Stimulated activated naive CD8-positive, alpha-beta T cell treated with anti-CD3 and anti-CD28 coated beads, Interleukin-15, amount 100 ng/mL, for 72 hours (primary cell): ENCODE measurements around the gene TPRG1L.

Experiments
- ATAC-seq: fragments of 150-1000 bp; cut with Tn5 transposase; 2 replicates; pipeline ENCODE4 v1.10.0; 2021; ENCODE audit warnings: mild to moderate bottlenecking, moderate library complexity
- DNase-seq, 2 donors: peaks; one replicate each; pipeline ENCODE4 v3.0.0; 2021 to 2022
- H3K27ac Mint-ChIP-seq, 2 donors: one replicate each; pipeline ENCODE4 v1.8.0; 2022; ENCODE audit warnings: mild to moderate bottlenecking in 2 of 2, mixed read lengths in 2 of 2, moderate library complexity in 2 of 2
- H3K27me3 Mint-ChIP-seq: one replicate; pipeline ENCODE4 v1.8.0; 2022; ENCODE audit warnings: mixed read lengths
- H3K4me1 Mint-ChIP-seq: one replicate; pipeline ENCODE4 v1.8.0; 2022; ENCODE audit warnings: mild to moderate bottlenecking, mixed read lengths
- H3K4me3 Mint-ChIP-seq, 2 donors: one replicate each; pipeline ENCODE4 v1.8.0; 2022; ENCODE audit warnings: mild to moderate bottlenecking in 2 of 2, mixed read lengths in 2 of 2, moderate library complexity in 1 of 2
- H3K9me3 Mint-ChIP-seq, 2 donors: one replicate each; pipeline ENCODE4 v1.8.0; 2022; ENCODE audit warnings: mixed read lengths in 2 of 2

TPRG1L gene

DNA sequence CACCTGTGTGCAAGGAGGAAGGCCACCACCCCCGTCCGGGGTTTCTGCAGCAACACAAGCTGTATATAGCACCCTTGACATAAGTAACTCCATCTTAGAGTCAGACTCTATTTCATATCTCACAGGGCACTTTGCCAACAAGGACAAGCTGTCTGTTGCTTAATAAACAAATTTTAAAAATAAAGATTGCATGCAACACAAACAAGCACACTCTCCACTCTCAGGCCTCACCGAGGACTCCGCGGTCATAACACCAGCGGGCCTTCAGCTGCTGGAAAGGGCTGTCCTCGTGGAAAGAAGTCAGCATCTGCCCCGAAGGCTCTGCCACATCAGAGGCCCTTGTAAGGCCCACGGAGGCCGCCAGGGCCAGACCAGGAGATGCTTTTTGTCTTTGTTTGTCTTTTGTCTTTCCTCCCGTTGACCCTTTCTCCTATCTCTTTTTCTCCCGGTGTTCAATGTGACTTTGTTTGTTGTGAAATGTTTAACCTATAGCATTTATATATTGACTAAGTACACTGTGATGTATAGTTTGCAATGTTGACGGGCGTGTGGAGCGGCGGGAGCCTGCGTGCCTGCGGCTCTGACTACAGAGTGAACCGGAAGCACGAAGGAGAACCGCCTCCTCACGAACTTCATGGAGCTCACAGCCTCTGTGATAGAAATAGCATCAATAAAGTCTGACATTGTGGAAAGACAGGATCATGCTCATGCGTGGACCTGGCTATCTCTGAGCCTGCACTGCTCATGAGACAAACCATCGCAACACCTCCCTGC is 37.6 kb upstream of the TPRG1L start:
- Mint-ChIP-seq H3K27me3 (no peaks in the 10 kb centered on the region), H3K27ac (no peak overlapping the region), H3K9me3 (no peaks in the 10 kb centered on the region), H3K4me1 (no peaks in the 10 kb centered on the region), H3K4me3 (no peak overlapping the region)
- no peak for DNase-seq
- ATAC-seq = no peak

DNA sequence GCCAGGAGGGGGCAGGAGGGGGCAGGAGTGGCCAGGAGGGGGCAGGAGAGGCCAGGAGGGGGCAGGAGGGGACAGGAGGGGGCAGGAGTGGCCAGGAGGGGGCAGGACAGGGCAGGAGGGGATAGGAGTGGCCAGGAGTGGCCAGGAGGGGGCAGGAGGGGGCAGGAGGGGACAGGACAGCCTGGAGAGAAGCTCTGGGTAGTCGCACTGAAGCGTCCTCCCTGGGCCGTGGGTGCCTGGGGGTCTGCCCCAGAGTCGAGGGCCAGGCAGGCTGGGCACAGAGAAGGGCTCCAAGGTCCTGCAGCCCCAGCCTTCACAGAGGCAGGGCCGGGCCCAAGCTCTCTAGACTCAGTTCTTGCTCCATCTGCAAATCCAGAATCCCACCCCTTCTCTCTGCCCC is 36.4 kb upstream of the TPRG1L start:
- no peaks in the 10 kb centered on the region for H3K4me1 Mint-ChIP-seq
- no peak overlapping the region for H3K27ac Mint-ChIP-seq
- no peak overlapping the region for H3K4me3 Mint-ChIP-seq
- DNase-seq (no peak), ATAC-seq (no peak)
- no peaks in the 10 kb centered on the region for H3K27me3 Mint-ChIP-seq
- H3K9me3 Mint-ChIP-seq = no peaks in the 10 kb centered on the region

DNA sequence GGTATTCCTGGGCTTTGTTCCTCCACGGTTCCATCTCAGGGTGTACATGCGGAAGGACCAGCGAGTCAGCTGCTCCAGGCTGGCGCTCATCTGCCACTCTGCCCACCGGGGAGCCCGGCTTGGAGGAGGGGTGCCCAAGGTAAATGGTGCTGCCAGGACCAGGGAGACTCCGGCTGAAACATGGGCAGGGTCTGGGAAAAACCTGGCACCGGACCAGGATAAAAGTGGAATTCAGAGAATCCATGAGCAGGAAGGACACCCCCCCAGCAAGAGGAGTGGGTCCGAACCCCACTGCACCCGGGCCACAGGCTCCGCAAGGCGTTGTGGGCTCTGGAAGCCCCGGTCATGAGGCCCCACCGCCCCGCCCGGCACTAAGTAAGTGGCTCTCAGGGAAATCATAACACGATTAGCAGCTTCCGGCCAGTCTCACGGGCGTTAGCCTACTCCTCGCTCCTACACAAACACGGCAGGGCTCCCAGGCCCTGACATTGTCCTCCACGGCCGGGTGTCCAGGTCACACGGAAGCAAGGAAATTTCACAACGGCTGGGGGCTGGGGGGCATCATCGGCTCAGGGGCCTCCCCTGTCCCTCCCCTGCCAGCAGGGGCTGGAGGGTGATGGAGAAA is 34.6 kb upstream of the TPRG1L start:
- DNase-seq = no peak
- H3K9me3 Mint-ChIP-seq = no peaks in the 10 kb centered on the region
- no peaks in the 10 kb centered on the region for H3K27me3 Mint-ChIP-seq
- peaks cover 7% of the 10 kb centered on the region for H3K4me1 Mint-ChIP-seq
- ATAC-seq = no peak
- no peak overlapping the region for H3K4me3 Mint-ChIP-seq
- no peak overlapping the region for H3K27ac Mint-ChIP-seq

DNA sequence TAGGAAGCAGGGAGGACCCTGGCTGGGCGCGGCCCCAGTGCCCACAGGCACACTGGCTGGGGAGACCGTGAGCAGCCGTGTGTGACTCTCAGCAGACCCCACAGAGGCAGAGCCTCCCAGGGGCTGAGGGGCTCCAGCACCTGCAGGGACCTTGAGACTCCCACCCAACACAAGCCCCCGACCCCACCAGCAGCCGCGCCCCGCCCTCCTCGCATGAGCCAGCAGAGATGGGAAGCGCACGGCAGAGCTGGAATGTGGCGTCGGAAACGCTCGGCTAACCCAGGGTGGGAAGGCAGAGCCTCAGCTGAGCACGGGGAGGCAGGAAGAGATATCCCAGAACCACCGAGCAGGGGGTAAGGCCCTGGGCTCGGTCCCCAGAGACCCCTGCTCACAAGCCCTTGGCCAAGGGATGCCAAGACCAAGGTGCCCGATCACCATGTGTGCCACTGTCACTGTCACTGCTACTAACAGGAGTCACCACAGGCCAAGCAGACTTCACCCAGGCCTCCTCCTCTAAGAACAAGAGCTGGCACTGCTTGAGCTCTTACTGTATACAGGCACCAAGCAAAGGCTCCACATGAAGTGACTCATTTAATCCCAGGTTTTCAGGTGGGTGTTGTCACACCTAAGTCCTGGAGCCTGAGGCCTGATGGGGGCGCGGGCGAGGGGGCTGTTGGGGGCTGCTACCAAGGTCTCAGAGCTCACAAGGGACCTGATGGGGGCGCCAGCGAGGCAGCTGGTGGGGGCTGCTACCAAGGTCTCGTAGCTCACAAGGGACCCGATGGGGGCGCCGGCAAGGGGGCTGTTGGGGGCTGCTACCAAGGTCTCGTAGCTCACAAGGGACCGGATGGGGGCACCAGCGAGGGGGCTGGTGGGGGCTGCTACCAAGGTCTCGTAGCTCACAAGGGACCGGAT is 33.6 kb upstream of the TPRG1L start:
- no peak for ATAC-seq
- DNase-seq = no peak
- H3K4me1 Mint-ChIP-seq = peaks cover 7% of the 10 kb centered on the region
- no peaks in the 10 kb centered on the region for H3K27me3 Mint-ChIP-seq
- H3K9me3 Mint-ChIP-seq = no peaks in the 10 kb centered on the region
- H3K27ac Mint-ChIP-seq = no peak overlapping the region
- H3K4me3 Mint-ChIP-seq = no peak overlapping the region

DNA sequence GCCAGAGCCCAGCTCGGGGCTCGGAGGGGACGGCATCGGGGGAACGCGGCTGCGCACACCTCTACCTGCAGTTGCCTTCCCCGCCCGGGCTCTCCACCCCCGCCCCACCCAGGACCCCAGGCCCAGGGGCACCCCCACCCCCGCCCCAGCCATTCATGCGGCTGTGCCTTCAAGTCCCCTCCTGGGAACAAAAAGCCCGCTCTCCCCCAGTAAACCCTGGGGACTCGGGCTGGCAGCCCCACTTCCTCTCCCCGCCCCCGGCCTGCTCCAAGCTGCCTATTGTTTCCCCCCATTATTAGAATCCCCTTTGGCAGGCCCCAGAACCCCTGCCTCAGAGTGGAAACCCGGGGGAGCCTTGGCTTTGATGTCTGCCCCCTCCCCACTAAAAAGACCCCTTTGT is 31.5 kb upstream of the TPRG1L start:
- DNase-seq (no peak), ATAC-seq (no peak)
- Mint-ChIP-seq H3K4me1 (peaks cover 24% of the 10 kb centered on the region), H3K9me3 (no peaks in the 10 kb centered on the region), H3K27me3 (no peaks in the 10 kb centered on the region), H3K4me3 (no peak overlapping the region), H3K27ac (no peak overlapping the region)

DNA sequence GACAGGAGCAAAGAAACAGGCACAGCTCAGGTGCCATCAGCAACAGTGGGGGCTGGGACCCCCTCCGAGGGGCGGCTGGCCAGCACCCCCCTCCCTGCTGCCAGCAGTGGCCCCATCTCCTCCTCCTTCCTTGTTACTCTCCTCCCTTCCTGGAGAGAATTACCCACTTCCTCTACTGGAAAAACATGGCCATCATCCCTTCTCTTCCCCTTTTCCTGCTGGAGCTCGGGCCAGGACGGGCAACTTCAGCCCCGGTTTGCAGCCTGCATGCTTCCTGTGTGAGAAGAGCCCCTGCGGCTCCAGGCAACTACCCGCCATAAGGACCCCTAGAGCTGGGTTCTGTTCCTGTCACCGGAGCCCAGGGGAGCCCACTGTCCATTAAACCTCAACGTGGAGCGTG is 31.1 kb upstream of the TPRG1L start:
- H3K4me1 Mint-ChIP-seq = peaks cover 28% of the 10 kb centered on the region
- no peaks in the 10 kb centered on the region for H3K27me3 Mint-ChIP-seq
- no peaks in the 10 kb centered on the region for H3K9me3 Mint-ChIP-seq
- no peak for DNase-seq
- peak overlapping the region in 1 of 2 donors; percentile 29 for H3K27ac Mint-ChIP-seq
- no peak overlapping the region for H3K4me3 Mint-ChIP-seq
- ATAC-seq = no peak

DNA sequence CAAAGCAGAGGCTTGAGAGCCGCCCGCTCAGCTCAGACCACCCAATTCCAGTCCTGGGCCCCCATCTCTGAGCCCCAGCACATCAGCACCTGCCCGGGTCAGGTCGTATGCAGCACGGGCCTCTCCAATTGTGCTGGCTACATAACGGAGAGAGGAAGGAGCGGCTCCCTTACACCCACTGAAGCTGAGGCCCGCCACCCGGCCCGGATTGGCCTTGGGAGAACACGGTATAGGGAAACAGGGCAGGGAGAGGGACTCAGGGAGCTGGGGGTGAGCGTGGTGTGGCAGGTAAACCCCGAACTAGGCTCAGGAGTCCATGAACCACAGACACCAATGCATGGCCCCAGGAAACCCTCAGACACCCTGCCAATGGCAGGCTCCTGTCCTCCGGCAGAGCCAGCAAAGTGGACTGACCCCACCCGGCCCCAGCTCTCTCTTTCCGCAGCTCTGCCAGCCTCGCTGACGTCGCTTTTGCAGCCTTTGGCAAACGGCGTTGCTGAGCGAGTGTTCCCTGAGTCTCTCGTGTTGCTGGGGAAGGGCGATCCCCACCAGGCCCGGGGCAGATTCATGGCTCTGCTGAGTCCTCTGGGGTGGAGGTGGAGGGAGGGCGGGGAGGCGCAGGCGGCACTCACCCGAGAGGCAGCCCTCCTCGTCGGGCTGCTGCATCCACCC is 30.0 kb upstream of the TPRG1L start:
- no peak for ATAC-seq

DNA sequence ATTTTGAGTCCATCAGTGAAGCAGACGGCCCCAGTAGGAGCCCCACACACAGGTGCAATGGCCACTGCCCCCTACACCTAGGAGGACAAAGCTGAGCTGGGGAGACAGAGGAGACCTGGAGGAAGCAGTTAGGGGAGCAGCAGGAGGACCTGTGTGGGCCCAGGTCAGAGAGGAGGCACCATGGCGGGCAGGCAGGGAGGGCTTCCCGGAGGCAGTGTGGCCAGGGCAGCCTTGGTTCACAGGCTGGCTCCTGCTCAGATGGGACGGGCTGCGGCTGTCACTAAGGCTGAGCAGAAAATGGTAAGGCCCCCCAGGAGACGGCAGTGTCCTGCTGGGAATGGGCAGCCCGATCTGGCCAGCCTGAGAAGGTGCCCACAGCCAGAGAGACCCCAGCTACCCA is 28.9 kb upstream of the TPRG1L start:
- DNase-seq = no peak
- H3K27ac Mint-ChIP-seq = peak overlapping the region in 1 of 2 donors; percentile 80
- peaks cover 38% of the 10 kb centered on the region for H3K4me1 Mint-ChIP-seq
- H3K9me3 Mint-ChIP-seq = no peaks in the 10 kb centered on the region
- no peak overlapping the region for H3K4me3 Mint-ChIP-seq
- ATAC-seq = no peak
- H3K27me3 Mint-ChIP-seq = no peaks in the 10 kb centered on the region

More for the DNA sequence above, 30.0 kb upstream of the TPRG1L start:
- Mint-ChIP-seq H3K9me3 (no peaks in the 10 kb centered on the region), H3K4me1 (peaks cover 38% of the 10 kb centered on the region), H3K27me3 (no peaks in the 10 kb centered on the region), H3K27ac (no peak overlapping the region), H3K4me3 (no peak overlapping the region)
- DNase-seq = no peak

DNA sequence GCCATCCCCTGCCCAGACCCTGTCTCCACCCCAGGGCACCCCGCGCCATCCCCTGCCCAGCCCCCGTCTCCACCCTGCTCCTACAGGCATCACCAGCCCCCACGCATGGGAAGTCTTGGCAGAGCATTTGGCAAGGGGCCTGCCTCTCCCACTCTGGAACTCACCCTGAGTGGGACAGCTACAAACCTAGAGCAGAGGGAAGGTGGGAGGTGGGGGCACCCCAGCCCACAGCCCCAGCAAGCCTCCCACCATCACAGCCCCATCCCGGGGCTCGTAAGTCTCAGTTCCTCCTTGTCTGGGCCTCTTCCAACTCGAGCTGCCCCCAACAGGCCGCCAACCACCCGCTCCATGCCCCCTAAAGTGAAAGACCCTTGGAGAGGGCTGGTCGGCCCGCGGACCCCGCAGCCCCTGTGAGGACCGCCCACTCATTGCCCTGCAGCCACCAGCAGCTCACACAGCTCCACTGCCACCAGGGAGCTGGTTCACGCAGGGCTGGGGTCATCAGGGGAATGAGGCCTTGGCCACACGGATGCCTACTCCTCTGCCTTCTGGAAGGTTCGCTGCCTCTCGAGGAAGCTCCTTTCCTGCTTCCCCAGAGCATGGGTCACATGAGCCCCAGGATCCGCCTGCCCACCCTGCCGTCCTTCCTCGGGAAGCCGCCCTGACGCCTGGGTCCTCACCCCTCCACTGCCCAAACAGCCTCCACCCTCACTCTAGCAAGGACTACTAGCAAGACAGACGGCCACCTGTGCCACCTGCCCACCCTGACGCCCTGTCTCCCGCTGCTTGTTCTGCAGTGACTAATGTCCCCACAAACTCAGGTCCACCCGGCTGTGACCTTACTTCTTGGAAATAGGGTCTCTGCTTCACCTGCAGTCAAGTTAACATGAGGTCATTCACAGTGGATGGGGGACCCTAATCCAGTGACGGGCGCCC is 27.9 kb upstream of the TPRG1L start:
- DNase-seq (no peak), ATAC-seq (peak; percentile 21)
- Mint-ChIP-seq H3K27me3 (no peaks in the 10 kb centered on the region), H3K27ac (peak overlapping the region in 1 of 2 donors; percentile 82), H3K9me3 (no peaks in the 10 kb centered on the region), H3K4me1 (peaks cover 38% of the 10 kb centered on the region), H3K4me3 (peak overlapping the region; percentile 78 to 82)

DNA sequence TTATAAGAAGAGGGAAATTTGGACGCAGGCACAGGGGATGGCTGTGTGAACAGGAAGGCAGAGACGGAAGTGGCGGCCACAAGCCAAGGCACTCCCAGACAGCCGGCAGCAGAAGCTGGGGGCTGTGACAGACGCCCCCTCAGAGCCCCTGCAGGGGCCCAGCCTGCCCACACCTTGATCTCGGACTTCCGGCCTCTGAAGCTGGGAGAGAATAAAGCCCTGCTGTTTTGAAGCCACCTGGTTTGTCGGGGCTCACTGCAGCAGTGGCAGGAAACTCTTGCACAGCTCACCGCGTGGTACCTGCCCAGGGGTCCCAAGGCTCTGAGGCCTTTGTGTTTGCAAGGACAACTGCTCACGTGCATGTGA is 27.2 kb upstream of the TPRG1L start:
- no peaks in the 10 kb centered on the region for H3K9me3 Mint-ChIP-seq
- H3K4me1 Mint-ChIP-seq = peaks cover 38% of the 10 kb centered on the region
- peak; percentile 39 for ATAC-seq
- H3K27me3 Mint-ChIP-seq = no peaks in the 10 kb centered on the region
- DNase-seq = no peak
- H3K27ac Mint-ChIP-seq = peak overlapping the region; percentile 82 to 93
- peak overlapping the region; percentile 78 to 82 for H3K4me3 Mint-ChIP-seq

DNA sequence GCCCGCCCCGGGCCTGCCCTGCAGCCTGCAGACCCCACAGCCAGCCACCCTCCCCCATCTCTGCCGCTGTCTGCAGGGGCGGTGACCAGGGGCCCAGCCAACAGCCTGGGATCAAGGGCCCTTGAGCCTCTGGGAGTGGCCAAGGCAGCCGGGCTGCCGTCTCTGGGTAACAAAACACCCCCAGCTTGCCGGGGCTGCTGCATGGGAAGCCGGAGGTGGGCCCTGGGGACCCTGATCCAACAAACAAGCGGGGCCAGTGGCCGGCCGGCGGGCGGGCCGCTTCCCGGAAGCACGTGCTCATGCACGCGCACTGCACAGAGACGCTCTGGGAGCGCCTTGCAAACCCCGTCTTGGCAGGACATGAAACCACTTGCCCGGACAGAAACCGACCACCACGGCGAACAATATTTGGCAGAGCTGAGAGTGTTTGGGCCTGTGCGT is 26.7 kb upstream of the TPRG1L start:
- DNase-seq (no peak), ATAC-seq (peak; percentile 2)
- peaks cover 38% of the 10 kb centered on the region for H3K4me1 Mint-ChIP-seq
- no peaks in the 10 kb centered on the region for H3K27me3 Mint-ChIP-seq
- no peaks in the 10 kb centered on the region for H3K9me3 Mint-ChIP-seq
- peak overlapping the region; percentile 67 to 93 for H3K27ac Mint-ChIP-seq
- H3K4me3 Mint-ChIP-seq = peak overlapping the region; percentile 78 to 82

DNA sequence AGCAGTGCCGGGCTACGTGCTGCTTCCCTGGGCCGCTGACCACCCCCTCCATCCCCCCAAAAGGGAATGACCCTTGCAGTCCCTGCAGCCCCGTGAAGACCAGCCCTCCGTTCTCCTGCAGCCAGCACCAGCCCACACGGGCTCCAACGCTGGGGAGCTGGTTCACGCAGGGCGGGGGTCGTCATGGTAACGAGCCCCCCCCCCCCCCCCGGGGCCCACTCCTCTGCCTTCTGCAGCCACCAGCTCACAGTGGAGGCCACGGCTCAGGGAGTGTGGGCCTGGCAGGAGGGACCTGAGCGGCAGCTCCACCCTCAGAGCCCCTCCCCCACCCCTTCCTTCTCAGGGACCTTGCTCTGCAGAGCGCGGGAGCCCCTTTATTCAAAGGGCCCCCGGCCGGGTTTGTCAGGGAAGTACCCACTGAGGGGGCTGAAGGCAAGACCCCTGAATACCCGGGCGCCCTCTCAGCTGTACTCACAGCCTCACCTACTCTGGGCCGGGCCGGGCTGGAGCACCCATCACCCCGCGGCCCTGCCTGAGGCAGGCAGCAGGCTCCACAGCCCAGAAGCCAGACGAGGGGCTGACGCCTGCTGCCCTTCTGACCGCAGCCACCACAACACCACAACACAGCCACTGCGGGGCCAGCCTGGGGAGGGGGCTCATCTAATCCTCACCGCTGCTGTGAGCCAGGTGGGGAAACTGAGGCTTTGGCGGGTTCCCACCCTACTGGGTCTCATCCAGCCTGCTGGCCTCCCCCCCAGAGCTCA is 26.1 kb upstream of the TPRG1L start:
- Mint-ChIP-seq H3K27me3 (no peaks in the 10 kb centered on the region), H3K27ac (peak overlapping the region in 1 of 2 donors; percentile 67), H3K9me3 (no peaks in the 10 kb centered on the region), H3K4me1 (peaks cover 36% of the 10 kb centered on the region), H3K4me3 (peak overlapping the region in 1 of 2 donors; percentile 82)
- DNase-seq = no peak
- no peak for ATAC-seq

DNA sequence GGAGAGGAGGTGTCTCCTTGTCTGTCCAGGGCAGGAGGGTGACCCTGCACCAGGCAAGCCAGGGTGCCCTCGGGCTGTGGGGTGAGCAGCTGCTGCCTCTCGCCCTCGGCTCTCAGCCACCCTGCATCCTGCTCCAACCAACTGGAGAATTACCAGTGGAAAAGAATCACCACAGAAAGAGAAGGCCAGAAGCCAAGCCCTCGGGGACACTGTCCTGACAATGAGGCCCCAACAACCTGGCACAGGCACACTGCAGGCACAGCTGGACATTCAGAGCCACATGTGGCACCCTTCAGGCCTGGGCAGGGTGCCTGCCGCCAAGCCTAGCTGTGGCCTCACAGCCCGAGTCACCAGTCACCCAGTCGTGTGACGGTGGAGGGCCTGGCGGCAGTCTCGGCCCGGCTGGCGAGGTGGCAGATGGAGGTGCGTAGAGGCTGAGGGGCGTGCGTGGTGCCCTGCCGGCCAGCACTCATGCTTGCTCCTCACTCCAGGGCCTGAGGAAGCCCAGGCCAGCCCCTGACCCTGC is 25.5 kb upstream of the TPRG1L start:
- H3K9me3 Mint-ChIP-seq = no peaks in the 10 kb centered on the region
- no peak for DNase-seq
- peaks cover 32% of the 10 kb centered on the region for H3K4me1 Mint-ChIP-seq
- ATAC-seq = no peak
- H3K4me3 Mint-ChIP-seq = peak overlapping the region in 1 of 2 donors; percentile 49
- peak overlapping the region in 1 of 2 donors; percentile 42 for H3K27ac Mint-ChIP-seq
- H3K27me3 Mint-ChIP-seq = no peaks in the 10 kb centered on the region

DNA sequence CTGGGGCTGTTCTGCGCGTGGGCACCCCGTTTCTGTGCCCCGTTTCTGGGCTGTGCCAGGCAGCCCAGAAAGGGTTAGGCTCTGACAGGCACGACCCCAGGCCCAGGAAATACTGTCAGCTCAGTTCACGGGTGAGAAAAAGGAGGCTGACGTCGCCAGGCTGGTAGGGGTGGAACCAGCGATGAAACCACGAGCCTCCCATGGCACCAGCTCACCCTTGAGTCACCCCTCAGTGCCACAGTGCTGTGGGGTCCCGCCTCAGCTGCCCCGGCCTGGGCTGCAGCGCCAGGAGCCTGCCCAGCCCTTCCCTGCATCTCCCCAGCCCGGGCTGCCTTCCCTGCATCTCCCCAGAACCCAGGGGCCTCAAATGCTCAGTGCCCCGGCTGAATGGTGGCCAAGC is 25.0 kb upstream of the TPRG1L start:
- no peaks in the 10 kb centered on the region for H3K9me3 Mint-ChIP-seq
- no peak for DNase-seq
- no peak overlapping the region for H3K27ac Mint-ChIP-seq
- no peak for ATAC-seq
- no peak overlapping the region for H3K4me3 Mint-ChIP-seq
- H3K4me1 Mint-ChIP-seq = peaks cover 32% of the 10 kb centered on the region
- no peaks in the 10 kb centered on the region for H3K27me3 Mint-ChIP-seq
